Skeletal muscle satellite cell (primary cell): ENCODE data around the gene ACTG2.
"Not testable (repeated sequence)": the region's sequence is repeated elsewhere in the genome, so short reads cannot be mapped to it uniquely, and the experiment has no call there.

Source experiments
- H3K27me3 ChIP-seq: 2 replicates; pipeline ENCODE4 v1.7.0; 2013; ENCODE audit warnings: low read length; ENCODE audit not compliant: control insufficient read depth, insufficient read depth
- H3K36me3 ChIP-seq: 2 replicates; pipeline ENCODE4 v1.7.0; 2013; ENCODE audit warnings: mild to moderate bottlenecking, control low read depth, low read length; ENCODE audit not compliant: insufficient read depth
- H3K4me1 ChIP-seq: 2 replicates; pipeline ENCODE4 v1.7.0; 2013; ENCODE audit warnings: low read length; ENCODE audit not compliant: control insufficient read depth, insufficient read depth
- H3K4me2 ChIP-seq: 2 replicates; pipeline ENCODE4 v1.7.0; 2013; ENCODE audit warnings: mild to moderate bottlenecking, low read length
- H3K4me3 ChIP-seq: 2 replicates; pipeline ENCODE4 v1.7.0; 2013; ENCODE audit warnings: low read length
- H3K9ac ChIP-seq: 2 replicates; pipeline ENCODE4 v1.7.0; 2013; ENCODE audit warnings: mild to moderate bottlenecking, low read depth, low read length, moderate library complexity
- H3K9me3 ChIP-seq: replicated peaks from 2 replicates; pipeline ENCODE4 v1.7.0; 2013; ENCODE audit warnings: mild to moderate bottlenecking, control low read depth, low read length

ACTG2 gene

GRCh38 chr2:73894877-73895276, 2.1 kb downstream of the ACTG2 start:
- Histone ChIP-seq H3K36me3 (no peaks in the 10 kb centered on the region), H3K9ac (no peak overlapping the region), H3K4me1 (no peaks in the 10 kb centered on the region), H3K4me2 (no peak overlapping the region), H3K9me3 (no peaks in the 10 kb centered on the region), H3K4me3 (no peak overlapping the region), H3K27me3 (peaks cover 41% of the 10 kb centered on the region)

DNA sequence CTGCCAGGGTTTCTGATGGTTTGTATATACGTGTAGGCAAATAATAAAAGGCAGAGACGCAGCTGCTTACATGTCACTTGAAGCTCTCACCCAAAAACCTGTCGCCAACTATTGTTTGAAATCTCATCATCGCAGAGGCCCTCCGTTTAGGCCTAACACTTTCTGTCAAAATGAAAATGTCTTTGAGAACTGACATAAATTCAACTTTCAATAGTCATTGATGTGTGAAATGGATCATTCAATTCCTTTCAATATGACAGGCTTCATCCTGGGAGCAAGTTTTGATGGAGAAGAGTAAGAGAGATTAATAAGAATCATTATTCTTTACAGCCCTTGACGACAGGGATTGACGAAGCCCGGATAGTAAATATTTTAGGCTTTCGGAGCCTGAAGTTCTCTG, 2.7 kb downstream of the ACTG2 start:
- Histone ChIP-seq H3K36me3 (no peaks in the 10 kb centered on the region), H3K9me3 (no peaks in the 10 kb centered on the region), H3K4me1 (no peaks in the 10 kb centered on the region), H3K4me3 (no peak overlapping the region), H3K9ac (no peak overlapping the region), H3K27me3 (peaks cover 42% of the 10 kb centered on the region), H3K4me2 (no peak overlapping the region)

GRCh38 chr2:73896362-73897239, 3.8 kb downstream of the ACTG2 start:
- Histone ChIP-seq H3K9ac (no peak overlapping the region), H3K9me3 (no peaks in the 10 kb centered on the region), H3K27me3 (peaks cover 32% of the 10 kb centered on the region), H3K36me3 (no peaks in the 10 kb centered on the region), H3K4me3 (no peak overlapping the region), H3K4me1 (no peaks in the 10 kb centered on the region), H3K4me2 (no peak overlapping the region)

- Histone ChIP-seq H3K9ac (no peak overlapping the region), H3K4me2 (no peak overlapping the region), H3K27me3 (peaks cover 37% of the 10 kb centered on the region), H3K4me3 (no peak overlapping the region), H3K4me1 (no peaks in the 10 kb centered on the region), H3K9me3 (no peaks in the 10 kb centered on the region), H3K36me3 (no peaks in the 10 kb centered on the region)
These were observed 4.4 kb downstream of the ACTG2 start for GRCh38 chr2:73897240-73897583.

GRCh38 chr2:73897934-73898333, 5.1 kb downstream of the ACTG2 start:
- no peaks in the 10 kb centered on the region for H3K36me3 ChIP-seq
- no peak overlapping the region for H3K4me3 ChIP-seq
- no peak overlapping the region for H3K4me2 ChIP-seq
- H3K9me3 ChIP-seq: no peaks in the 10 kb centered on the region
- no peak overlapping the region for H3K9ac ChIP-seq
- H3K27me3 ChIP-seq: peaks cover 40% of the 10 kb centered on the region
- no peaks in the 10 kb centered on the region for H3K4me1 ChIP-seq

GRCh38 chr2:73899801-73900336, 7.1 kb downstream of the ACTG2 start:
- Histone ChIP-seq H3K9me3 (no peaks in the 10 kb centered on the region), H3K36me3 (no peaks in the 10 kb centered on the region), H3K4me1 (no peaks in the 10 kb centered on the region), H3K27me3 (peaks cover 37% of the 10 kb centered on the region), H3K4me2 (no peak overlapping the region), H3K4me3 (no peak overlapping the region), H3K9ac (no peak overlapping the region)

GRCh38 chr2:73901143-73901542, 8.3 kb downstream of the ACTG2 start:
- no peak overlapping the region for H3K4me2 ChIP-seq
- H3K4me1 ChIP-seq: no peaks in the 10 kb centered on the region
- H3K4me3 ChIP-seq: no peak overlapping the region
- H3K27me3 ChIP-seq: peaks cover 36% of the 10 kb centered on the region
- H3K36me3 ChIP-seq: no peaks in the 10 kb centered on the region
- H3K9ac ChIP-seq: no peak overlapping the region
- no peaks in the 10 kb centered on the region for H3K9me3 ChIP-seq

GRCh38 chr2:73902284-73902683, 9.5 kb downstream of the ACTG2 start:
- H3K27me3 ChIP-seq: peaks cover 34% of the 10 kb centered on the region
- H3K9me3 ChIP-seq: no peaks in the 10 kb centered on the region
- no peaks in the 10 kb centered on the region for H3K36me3 ChIP-seq
- no peaks in the 10 kb centered on the region for H3K4me1 ChIP-seq
- no peak overlapping the region for H3K9ac ChIP-seq
- H3K4me2 ChIP-seq: no peak overlapping the region
- H3K4me3 ChIP-seq: no peak overlapping the region

DNA sequence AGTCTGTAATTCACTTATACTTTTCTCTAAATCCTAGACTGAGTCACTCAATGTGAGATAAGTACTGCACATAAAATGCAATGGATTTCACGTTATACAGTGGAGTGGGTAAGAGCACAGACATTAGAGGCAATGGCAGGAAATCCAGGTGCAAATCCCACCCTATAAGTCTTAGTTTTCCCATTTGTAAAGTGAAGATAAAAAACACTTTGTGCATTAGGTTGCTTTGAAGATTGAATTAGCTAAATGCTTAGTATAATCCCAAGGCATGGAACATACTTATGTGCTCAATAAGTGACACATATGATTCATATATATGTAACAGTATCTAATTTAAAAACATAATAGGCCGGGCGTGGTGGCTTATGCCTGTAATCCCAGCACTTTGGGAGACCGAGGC, 10.5 kb downstream of the ACTG2 start:
- H3K4me1 ChIP-seq: peaks cover 5% of the 10 kb centered on the region
- peaks cover 24% of the 10 kb centered on the region for H3K27me3 ChIP-seq
- H3K9ac ChIP-seq: no peak overlapping the region
- H3K4me2 ChIP-seq: no peak overlapping the region
- H3K4me3 ChIP-seq: no peak overlapping the region
- no peaks in the 10 kb centered on the region for H3K36me3 ChIP-seq
- H3K9me3 ChIP-seq: no peaks in the 10 kb centered on the region

DNA sequence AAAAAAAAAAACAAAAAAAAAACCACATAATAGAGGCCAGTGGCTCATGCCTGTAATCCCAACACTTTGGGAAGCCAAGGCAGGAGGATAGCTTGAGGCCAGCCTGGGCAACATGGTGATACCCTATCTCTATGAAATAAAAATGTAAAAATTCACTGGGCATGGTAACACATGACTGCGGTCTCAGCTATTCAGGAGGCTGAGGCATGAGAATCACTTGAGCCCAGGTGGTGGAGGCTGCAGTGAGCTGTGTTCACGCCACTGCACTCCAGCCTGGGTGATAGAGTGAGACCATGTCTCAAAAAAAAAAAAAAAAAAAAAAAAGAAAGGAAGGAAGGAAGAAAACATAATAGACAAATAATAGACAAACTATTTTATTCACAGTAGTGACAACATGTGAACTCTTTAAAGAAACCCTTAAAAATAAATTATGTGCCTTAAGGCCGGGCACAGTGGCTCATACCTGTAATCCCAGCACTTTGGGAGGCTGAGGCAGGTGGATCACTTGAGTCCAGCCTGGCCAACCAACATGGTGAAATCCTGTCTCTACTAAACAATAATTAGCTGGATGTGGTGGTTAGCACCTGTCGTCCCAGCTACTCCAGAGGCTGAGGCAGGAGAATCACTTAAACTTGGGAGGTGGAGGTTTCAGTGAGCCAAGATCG, 11.3 kb downstream of the ACTG2 start:
- H3K4me3 ChIP-seq, H3K9ac ChIP-seq, H3K9me3 ChIP-seq, H3K4me1 ChIP-seq, H3K4me2 ChIP-seq, H3K36me3 ChIP-seq: not testable (repeated sequence)
- H3K27me3 ChIP-seq: peaks cover 22% of the 10 kb centered on the region

- H3K36me3 ChIP-seq: no peaks in the 10 kb centered on the region
These were observed 12.1 kb downstream of the ACTG2 start for GRCh38 chr2:73904952-73905351.

More at GRCh38 chr2:73904952-73905351, 12.1 kb downstream of the ACTG2 start:
- H3K9ac ChIP-seq: no peak overlapping the region
- peaks cover 5% of the 10 kb centered on the region for H3K4me1 ChIP-seq
- peaks cover 18% of the 10 kb centered on the region for H3K27me3 ChIP-seq
- H3K4me3 ChIP-seq: no peak overlapping the region
- H3K9me3 ChIP-seq: no peaks in the 10 kb centered on the region
- no peak overlapping the region for H3K4me2 ChIP-seq
